ENCODE results near the gene ANXA3.
"Not testable (repeated sequence)": the region's sequence is repeated elsewhere in the genome, so short reads cannot be mapped to it uniquely, and the experiment has no call there.

ANXA3 gene

DNA sequence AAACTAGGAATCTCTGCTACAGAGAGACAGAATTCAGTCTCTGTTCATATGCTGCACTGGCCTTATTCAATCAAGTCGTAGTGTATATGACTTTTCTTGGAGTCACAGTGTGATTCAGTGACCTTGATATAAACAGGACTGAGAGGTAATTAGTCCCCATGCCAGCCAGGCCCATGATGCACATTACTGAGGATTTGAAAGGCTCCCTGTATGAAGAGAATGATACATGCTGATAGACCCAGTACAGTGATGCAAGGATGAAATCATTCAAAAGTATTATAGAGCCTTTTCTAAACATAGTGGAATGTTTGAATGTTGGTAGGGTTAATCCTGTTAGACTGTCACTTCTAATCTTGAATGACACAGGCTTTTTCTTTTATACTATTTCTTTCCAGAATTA, 34.1 kb downstream of the ANXA3 start:
- Mint-ChIP-seq H3K9me3 (no peaks in the 10 kb centered on the region), H3K4me1 (no peaks in the 10 kb centered on the region)

DNA sequence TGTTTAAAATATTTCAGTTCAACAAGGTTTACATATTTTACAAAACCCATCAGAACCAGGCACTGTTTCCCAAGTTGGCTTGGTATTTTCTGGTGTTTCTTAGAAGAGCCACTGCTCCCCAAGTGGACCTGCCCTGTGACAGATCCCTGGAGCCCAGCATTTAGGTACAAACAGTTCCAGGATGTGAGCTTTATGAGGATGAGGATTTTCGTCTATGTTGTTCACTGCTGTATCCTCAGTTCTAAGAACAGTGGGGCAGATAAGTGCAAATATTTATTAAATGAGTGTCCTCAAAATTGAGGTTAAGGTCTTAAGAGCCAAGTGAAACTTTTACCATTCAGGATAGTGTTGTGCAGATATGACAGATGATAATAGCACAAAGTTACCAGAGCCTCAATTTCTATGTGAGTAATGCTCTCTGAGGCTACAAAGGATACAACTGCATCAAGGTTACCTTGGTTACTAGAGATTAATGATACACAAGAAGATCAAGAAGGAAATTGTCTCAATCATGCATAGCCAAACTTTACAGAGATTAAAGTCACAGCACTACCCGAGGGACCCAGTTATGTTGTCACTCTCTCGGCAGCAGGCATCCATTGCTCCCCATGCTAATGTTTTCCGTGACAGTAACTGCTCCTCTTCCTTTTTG, 37.5 kb downstream of the ANXA3 start:
- Mint-ChIP-seq H3K9me3 (no peaks in the 10 kb centered on the region), H3K4me3 (no peak overlapping the region), H3K27me3 (no peaks in the 10 kb centered on the region), H3K4me1 (no peaks in the 10 kb centered on the region), H3K27ac (no peak overlapping the region), H3K36me3 (no peaks in the 10 kb centered on the region)

More for the DNA sequence above, 34.1 kb downstream of the ANXA3 start:
- no peak overlapping the region for H3K27ac Mint-ChIP-seq
- H3K27me3 Mint-ChIP-seq, result no peaks in the 10 kb centered on the region
- H3K4me3 Mint-ChIP-seq, result no peak overlapping the region
- H3K36me3 Mint-ChIP-seq, result no peaks in the 10 kb centered on the region

DNA sequence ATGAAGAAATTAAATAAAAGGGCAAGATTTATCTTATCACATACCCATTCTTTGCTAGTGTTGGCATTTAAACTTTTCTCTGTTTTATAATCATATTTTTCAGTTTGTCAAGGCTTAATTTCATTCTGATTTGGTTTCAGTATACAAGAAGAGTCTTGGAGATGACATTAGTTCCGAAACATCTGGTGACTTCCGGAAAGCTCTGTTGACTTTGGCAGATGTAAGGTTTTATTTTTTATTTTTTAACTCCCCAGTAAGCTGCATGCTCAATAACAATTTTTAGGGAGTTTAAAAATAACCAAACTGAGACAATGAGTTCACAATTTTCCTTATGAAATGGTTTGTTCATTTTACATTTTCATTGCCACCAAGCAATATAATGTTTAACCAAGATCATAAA, 39.8 kb downstream of the ANXA3 start:
- Mint-ChIP-seq H3K4me1 (no peaks in the 10 kb centered on the region), H3K27ac (no peak overlapping the region), H3K9me3 (no peaks in the 10 kb centered on the region), H3K36me3 (no peaks in the 10 kb centered on the region), H3K4me3 (no peak overlapping the region), H3K27me3 (no peaks in the 10 kb centered on the region)

DNA sequence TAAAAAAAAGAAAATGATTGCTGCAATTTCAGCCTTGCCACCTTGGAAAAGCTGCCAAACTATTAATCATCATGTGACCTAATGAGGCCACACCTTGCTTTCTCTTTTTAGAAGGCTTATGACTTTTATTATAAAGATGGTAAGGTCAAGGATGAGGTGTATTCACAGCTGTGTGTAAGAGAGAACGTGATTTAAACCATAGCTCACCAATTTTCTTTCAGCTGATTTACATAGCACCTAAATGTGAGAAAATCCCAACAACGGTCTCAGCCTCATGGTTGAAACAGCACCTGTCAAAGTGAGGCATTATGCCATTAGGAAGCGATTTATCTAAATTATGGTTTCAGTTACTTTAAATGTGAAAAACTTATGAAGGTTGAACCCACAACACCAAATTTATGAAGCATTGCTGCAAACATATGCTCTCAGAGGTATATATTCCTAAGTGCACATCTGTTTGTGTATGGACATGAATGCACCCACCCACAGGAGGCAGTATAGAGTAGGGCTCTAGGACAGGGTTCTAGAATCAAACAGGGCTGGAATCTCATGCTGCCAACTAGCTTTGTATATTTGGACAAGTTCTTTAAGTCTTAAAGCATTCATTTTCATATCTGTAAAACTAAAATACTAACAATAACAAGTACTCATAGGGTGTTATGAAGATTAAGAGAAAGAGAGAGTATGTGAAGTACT, 40.7 kb downstream of the ANXA3 start:
- H3K27ac Mint-ChIP-seq, result no peak overlapping the region
- no peaks in the 10 kb centered on the region for H3K4me1 Mint-ChIP-seq
- H3K9me3 Mint-ChIP-seq, result no peaks in the 10 kb centered on the region
- H3K4me3 Mint-ChIP-seq, result no peak overlapping the region
- H3K27me3 Mint-ChIP-seq, result no peaks in the 10 kb centered on the region
- no peaks in the 10 kb centered on the region for H3K36me3 Mint-ChIP-seq

DNA sequence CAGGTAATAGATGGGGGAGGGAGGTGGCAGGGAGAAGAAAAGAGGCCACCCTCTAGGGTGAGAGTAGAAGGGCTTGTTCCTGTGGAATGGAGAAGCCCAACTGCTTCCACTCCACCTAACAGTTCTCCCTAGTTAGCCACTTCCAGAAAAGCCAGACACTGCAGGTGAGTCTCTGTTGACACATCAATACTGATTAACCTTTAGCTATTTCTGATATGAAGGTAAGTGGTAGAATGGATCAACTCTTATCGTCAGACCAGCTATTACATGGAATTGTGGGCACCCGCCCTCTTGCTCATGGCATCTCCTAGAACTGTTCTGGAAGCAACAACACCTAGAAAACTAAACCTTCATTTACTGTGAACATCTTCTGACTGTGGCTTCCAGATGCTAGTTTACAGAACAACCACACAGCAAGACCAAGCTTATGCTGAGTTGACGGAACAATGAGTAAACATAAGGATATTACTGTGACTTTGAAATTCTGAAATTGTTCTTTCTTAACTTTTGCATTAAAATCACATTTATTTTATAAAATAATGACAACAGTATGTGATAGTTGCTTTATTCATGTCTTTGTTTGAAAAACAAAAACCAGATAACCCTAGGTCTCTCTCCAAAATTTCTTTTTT, 44.7 kb downstream of the ANXA3 start:
- no peaks in the 10 kb centered on the region for H3K9me3 Mint-ChIP-seq
- H3K4me3 Mint-ChIP-seq, result no peak overlapping the region
- H3K4me1 Mint-ChIP-seq, result no peaks in the 10 kb centered on the region
- H3K27me3 Mint-ChIP-seq, result no peaks in the 10 kb centered on the region
- no peaks in the 10 kb centered on the region for H3K36me3 Mint-ChIP-seq
- H3K27ac Mint-ChIP-seq, result no peak overlapping the region

DNA sequence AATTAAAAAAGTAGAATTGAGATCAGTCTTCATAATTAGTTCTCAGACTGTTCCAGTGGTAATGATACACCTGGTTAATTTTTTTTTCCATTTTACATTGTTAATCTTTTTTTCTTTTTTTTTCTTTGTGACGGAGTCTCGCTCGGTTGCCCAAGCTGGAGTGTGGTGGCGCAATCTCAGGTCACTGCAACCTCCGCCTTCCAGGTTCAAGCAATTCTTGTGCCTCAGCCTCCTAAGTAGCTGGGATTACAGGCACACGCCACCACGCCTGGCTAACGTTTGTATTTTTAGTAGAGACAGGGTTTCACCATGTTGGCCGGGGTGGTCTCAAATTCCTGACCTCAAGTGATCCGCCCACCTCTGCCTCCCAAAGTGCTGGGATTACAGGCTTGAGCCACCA, 46.9 kb downstream of the ANXA3 start:
- not testable (repeated sequence) for H3K36me3 Mint-ChIP-seq, H3K27ac Mint-ChIP-seq, H3K9me3 Mint-ChIP-seq, H3K4me3 Mint-ChIP-seq, H3K27me3 Mint-ChIP-seq, H3K4me1 Mint-ChIP-seq

DNA sequence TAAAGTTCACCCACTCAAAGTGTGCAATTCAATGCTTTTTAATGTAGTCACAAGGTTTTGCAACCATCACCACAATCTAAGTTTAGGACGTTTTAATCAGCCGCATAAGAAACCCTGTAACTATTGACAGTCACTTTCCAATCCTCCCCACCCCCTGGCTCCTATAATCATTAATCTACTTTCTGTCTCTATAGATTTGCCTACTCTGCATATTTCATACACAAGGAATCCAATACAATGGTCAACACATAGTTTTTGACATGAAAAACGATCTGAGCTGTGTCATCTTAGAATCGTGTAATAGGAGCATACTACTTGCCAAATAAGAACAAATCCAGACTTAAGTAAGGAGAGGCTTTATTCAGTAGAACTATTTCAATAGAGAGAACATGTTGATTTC, 47.6 kb downstream of the ANXA3 start:
- H3K4me1 Mint-ChIP-seq, result no peaks in the 10 kb centered on the region
- H3K36me3 Mint-ChIP-seq, result no peaks in the 10 kb centered on the region
- no peaks in the 10 kb centered on the region for H3K9me3 Mint-ChIP-seq
- no peak overlapping the region for H3K27ac Mint-ChIP-seq
- H3K4me3 Mint-ChIP-seq, result no peak overlapping the region
- H3K27me3 Mint-ChIP-seq, result no peaks in the 10 kb centered on the region

DNA sequence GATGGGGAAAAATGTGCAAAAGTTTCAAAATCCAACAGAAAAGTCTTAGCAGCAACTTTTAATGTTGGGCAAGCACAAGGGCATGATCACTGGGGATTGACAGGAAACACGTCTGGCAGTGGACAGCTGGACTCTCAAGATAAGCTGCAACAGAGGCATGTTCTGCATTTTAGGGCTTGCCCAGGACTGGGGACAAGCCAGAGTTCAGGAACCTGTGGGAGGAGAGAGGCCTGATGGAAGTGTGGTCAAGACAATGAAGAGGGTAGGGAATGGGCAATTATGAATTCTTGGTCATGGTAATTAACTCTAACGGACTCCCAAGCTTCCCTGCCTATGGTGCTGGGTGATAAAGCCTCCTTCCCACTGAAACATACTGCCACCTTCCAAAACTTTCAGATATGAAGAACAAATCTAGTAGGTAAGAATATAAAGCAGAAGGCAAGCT, 48.4 kb downstream of the ANXA3 start:
- Mint-ChIP-seq H3K27me3 (no peaks in the 10 kb centered on the region), H3K4me3 (no peak overlapping the region), H3K36me3 (no peaks in the 10 kb centered on the region), H3K27ac (no peak overlapping the region), H3K9me3 (no peaks in the 10 kb centered on the region), H3K4me1 (no peaks in the 10 kb centered on the region)

DNA sequence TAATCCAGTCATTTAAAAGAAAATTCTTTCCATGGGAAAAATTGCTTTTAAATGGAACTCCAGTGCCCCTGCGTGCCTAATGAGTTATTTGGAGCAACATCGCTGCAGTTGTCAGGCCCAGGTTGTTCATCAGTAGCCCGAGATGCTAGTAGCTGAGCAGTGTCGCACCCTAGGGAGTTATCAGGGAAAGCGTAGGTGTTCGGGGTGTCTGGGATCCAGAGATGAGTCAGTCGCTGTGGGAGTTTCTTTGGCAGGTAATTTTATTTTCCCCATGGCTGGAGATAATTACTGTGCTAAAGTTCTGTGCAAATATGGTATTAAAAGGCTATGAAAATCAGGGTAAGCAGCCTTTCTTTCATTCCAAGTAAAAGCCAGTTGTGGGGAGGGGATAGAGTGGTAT, 49.4 kb downstream of the ANXA3 start:
- no peaks in the 10 kb centered on the region for H3K9me3 Mint-ChIP-seq
- no peaks in the 10 kb centered on the region for H3K36me3 Mint-ChIP-seq
- no peak overlapping the region for H3K4me3 Mint-ChIP-seq
- H3K27ac Mint-ChIP-seq, result no peak overlapping the region
- no peaks in the 10 kb centered on the region for H3K4me1 Mint-ChIP-seq
- H3K27me3 Mint-ChIP-seq, result no peaks in the 10 kb centered on the region

DNA sequence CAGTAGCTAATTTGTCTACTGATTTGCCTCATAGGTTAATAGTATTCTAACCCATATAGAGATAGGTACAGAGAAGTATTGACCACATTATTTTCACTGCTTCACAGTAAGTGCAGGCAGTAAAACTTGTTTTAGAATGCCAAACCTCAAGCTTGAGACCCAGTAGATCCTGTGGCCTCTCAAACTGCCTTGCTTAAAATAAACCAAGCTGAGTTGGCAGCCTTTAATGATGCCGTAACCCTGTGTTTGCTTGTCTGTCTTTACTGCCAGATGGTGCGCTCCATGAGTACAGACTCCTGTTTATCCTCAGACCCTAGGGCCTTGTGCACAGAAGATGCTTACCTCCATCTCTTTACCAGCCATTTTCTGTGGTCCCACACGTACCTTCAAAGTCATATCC, 50.8 kb downstream of the ANXA3 start:
- no peaks in the 10 kb centered on the region for H3K4me1 Mint-ChIP-seq
- no peak overlapping the region for H3K27ac Mint-ChIP-seq
- no peak overlapping the region for H3K4me3 Mint-ChIP-seq
- H3K27me3 Mint-ChIP-seq, result no peaks in the 10 kb centered on the region
- no peaks in the 10 kb centered on the region for H3K9me3 Mint-ChIP-seq
- no peaks in the 10 kb centered on the region for H3K36me3 Mint-ChIP-seq

DNA sequence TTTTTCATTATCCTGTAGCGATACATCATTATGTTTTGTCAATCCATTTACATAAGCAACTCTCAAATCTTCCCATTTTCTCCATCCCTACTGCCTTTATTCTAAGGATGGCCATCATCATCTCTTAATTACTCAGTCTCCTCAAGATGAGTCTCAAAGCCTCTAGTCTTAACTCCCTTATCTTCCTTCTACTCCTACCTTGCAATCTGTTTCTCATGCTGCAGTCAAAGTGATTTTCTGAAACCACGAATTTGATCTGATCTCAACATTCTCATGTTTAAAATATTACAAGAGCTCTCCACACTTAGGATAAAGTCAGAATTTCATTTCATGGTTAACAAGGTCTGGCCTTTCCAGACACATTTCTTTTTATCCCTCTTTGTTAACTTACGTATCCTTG, 51.8 kb downstream of the ANXA3 start:
- Mint-ChIP-seq H3K4me3 (no peak overlapping the region), H3K27me3 (no peaks in the 10 kb centered on the region), H3K36me3 (no peaks in the 10 kb centered on the region), H3K4me1 (peaks cover 4% of the 10 kb centered on the region), H3K27ac (no peak overlapping the region), H3K9me3 (no peaks in the 10 kb centered on the region)

DNA sequence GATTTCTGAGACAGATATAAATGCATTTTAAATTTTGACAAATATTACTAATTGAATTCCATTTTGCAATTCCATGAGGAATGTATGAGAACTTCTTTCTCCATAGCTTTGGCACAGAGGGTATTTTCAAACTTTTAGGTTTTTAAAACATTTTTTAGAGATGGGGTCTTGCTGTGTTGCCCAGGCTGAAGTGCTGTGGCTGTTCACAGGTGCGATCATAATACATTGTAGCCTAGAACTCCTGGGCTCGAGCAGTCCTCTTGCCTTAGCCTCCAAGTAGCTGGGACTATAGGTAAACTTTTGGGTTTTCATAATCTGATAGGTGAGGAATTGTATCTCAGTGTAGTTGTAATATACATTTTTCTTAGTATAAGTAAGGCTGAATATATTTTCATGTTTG, 53.4 kb downstream of the ANXA3 start:
- H3K9me3 Mint-ChIP-seq, result no peaks in the 10 kb centered on the region
- peaks cover 10% of the 10 kb centered on the region for H3K4me1 Mint-ChIP-seq
- no peak overlapping the region for H3K27ac Mint-ChIP-seq
- no peak overlapping the region for H3K4me3 Mint-ChIP-seq
- no peaks in the 10 kb centered on the region for H3K36me3 Mint-ChIP-seq
- no peaks in the 10 kb centered on the region for H3K27me3 Mint-ChIP-seq

DNA sequence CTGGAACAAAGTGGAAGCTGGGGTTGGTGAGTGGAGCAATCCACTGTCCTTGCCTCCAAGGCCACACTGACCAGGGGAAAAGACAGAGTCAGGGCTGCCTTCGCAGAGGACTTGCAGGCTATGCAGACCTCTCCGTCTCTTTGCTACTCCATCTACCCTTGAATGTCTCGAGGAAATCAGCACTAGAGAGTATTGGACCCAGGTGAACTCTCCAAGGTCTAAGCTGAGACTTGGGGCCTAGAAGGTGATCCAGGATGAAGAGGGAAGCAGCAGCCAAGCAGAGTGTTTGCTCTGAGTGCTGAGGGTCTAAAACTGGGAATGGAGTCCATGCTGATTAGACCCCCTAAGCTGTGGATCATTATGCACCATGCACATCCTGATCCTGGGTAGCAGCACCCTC, 54.5 kb downstream of the ANXA3 start:
- peaks cover 21% of the 10 kb centered on the region for H3K4me1 Mint-ChIP-seq
- no peak overlapping the region for H3K27ac Mint-ChIP-seq
- no peaks in the 10 kb centered on the region for H3K9me3 Mint-ChIP-seq
- H3K4me3 Mint-ChIP-seq, result no peak overlapping the region
- H3K36me3 Mint-ChIP-seq, result no peaks in the 10 kb centered on the region
- no peaks in the 10 kb centered on the region for H3K27me3 Mint-ChIP-seq

DNA sequence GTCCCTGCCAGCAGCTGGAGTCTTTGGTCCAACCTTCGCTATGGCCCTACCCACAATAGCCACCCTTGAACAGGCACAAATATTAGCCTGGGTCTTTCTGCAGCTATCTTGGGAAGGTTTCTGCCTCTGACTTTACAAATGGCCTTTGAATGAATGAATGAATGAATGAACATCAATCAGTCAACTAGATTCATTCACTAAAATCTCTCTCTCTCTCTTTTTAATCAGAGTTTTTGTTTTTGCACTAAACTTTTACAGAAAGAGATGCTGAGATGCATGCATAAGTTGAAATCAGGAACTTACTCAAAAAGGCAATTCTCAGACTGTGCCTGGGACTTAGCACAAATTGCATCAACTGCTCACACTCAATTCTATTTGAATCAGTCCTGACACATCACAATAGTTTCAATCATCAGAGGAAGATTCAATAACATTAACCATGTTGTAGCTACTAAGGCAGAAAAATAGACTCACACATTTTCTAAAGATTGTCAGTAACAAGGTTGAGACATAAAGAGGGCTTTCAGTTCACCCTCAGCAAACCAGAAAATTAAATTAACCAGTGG, 55.0 kb downstream of the ANXA3 start:
- no peaks in the 10 kb centered on the region for H3K27me3 Mint-ChIP-seq
- no peak overlapping the region for H3K4me3 Mint-ChIP-seq
- H3K27ac Mint-ChIP-seq, result no peak overlapping the region
- H3K9me3 Mint-ChIP-seq, result no peaks in the 10 kb centered on the region
- peaks cover 27% of the 10 kb centered on the region for H3K4me1 Mint-ChIP-seq
- H3K36me3 Mint-ChIP-seq, result no peaks in the 10 kb centered on the region

DNA sequence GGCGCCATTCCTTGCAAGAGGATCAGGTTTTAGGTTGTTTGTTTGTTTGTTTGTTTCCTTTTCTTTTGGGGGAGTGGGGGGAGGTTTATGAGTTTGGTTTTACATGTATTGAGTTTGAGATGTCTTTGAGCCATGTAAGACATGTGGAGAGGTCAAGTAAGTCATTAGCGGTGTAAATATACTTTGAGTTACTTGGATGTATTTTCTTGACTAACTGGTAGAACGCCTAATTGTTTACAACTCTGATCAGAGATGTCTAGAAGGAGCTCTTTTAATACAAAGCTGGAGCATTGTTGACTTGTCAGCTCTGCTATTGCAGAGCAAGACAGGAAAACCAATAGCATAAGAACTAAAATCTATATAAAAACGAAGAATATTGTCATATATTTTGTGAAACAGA, 57.1 kb downstream of the ANXA3 start:
- Mint-ChIP-seq H3K9me3 (no peaks in the 10 kb centered on the region), H3K27me3 (no peaks in the 10 kb centered on the region), H3K4me1 (peaks cover 47% of the 10 kb centered on the region)

DNA sequence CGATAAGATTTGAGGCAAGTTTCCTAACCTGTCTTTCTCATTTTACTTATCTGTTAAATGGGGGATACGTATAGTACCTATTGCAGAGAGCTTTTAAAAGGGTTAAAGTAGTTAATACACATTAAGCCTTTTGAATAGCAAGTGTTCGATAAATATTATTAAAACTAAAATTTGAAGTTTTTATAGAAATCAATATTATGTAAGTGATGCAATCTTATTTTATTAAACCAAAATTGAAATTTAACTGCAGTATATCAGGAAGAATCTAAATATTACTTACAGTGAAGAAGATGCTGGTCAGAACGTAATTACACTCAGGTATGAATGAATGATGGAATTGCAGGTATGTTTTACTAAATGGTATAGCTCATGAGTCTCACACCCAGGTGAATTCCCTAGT, 58.0 kb downstream of the ANXA3 start:
- H3K9me3 Mint-ChIP-seq, result no peaks in the 10 kb centered on the region
- H3K4me3 Mint-ChIP-seq, result no peak overlapping the region
- no peaks in the 10 kb centered on the region for H3K27me3 Mint-ChIP-seq
- no peak overlapping the region for H3K27ac Mint-ChIP-seq
- H3K36me3 Mint-ChIP-seq, result no peaks in the 10 kb centered on the region
- H3K4me1 Mint-ChIP-seq, result peaks cover 56% of the 10 kb centered on the region

More for the DNA sequence above, 57.1 kb downstream of the ANXA3 start:
- Mint-ChIP-seq H3K4me3 (no peak overlapping the region), H3K27ac (peak overlapping the region; percentile 8), H3K36me3 (no peaks in the 10 kb centered on the region)
